DMS 273 (cell line): ENCODE measurements around the gene UBE2V1.
"Not testable (repeated sequence)": the region's sequence is repeated elsewhere in the genome, so short reads cannot be mapped to it uniquely, and the experiment has no call there.

Source experiments
- DNase-seq: peaks from one replicate; lab custom pipeline; 2025; ENCODE audit not compliant: unreplicated experiment; lab: John Stamatoyannopoulos, UW

The UBE2V1 gene

DNA sequence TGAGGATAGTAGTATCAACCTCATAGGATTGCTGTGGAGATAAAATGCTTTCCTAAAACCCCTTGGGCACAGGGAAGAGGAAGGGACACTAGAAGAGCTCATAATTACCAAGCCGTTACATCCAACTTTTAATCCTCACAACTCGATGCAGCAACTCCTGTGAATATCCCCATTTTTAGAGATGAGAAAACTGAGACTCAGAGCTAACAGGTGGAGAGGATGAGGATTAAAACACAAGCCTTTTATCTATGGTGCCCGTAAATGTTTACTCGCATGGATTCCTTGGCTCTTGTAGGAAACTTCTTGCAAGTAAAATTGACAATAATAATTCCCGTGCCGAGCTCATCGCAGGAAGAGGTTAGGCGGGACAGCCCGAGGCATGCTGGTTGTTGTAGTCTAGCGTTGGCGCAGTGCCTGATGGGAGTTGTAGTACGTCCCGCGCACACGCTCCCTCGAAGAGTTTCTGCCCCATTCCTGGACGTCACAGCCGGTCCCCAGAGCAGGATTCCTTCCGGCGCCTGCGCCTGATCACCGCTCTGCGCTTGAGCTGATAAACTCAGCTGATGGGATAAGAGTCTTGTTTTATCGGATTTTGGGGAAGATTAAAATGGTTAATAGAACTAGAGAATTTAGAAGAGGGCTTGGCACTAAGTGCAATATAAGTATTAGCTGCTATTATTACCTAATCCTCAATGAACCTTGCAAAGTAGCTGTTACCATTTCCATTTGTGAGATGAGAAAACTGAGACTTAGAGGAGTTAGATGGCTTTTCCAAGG is 2.8 kb upstream of the UBE2V1 start:
- peak; percentile 99 for DNase-seq

DNA sequence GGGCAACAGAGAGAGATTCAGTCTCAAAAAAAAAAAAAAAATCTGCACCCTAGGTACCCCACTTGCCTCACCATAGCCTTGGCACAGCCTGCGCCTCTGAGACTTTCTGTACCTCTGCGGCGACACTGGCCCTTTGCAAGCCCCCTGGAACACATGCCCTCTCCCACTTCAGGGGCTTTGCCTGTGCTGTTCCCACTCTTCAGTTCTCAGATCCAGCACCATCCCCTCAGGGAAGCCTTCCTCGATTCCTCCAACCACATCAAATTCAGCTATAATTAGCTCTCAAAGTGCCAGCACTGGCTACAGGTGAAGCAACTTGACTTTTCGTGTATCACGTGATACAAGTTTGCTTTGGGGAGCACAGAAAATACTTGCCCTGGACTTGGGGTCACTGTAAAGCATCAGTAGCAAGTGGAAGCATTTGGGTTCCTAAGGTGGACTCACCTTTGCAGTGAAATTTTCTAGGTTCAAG is 2.1 kb upstream of the UBE2V1 start:
- peak; percentile 32 for DNase-seq

- peak; percentile 17 for DNase-seq
These were observed 672 bp upstream of the UBE2V1 start for GRCh38 chr20:50113420-50114224.

DNA sequence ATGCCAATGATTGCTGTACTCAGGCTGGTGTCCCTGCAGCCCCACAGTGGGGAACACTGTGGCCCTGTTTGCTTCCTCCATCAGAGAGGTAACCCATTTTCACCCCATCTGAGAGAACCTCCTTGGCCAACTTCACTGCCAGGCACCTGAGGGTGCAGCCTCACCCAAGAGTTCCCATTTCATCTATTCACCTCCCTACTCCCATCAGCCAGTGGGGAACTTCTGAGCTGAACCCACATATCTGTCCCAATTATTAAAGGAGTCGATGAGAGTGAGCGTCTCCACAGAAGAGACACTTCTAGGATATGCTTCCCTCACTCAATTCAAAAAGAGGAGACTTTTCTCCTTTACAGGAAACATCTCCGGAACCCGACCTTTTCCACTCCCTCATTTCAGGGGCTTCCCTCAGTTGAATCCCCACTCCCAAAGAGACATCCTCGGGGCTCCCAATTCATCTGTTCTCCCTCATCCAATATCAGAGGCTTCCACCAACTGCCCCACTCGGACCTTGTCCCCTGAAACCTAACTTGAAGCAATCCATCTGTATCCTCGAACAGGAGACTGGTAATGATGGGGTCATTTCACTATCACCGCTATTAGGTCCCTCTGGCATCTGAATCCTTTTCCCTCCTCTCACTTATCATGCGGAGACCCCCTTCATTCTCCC is 988 bp downstream of the UBE2V1 start:
- DNase-seq = no peak

GRCh38 chr20:50111120-50111828 is 1.7 kb downstream of the UBE2V1 start:
- no peak for DNase-seq

DNA sequence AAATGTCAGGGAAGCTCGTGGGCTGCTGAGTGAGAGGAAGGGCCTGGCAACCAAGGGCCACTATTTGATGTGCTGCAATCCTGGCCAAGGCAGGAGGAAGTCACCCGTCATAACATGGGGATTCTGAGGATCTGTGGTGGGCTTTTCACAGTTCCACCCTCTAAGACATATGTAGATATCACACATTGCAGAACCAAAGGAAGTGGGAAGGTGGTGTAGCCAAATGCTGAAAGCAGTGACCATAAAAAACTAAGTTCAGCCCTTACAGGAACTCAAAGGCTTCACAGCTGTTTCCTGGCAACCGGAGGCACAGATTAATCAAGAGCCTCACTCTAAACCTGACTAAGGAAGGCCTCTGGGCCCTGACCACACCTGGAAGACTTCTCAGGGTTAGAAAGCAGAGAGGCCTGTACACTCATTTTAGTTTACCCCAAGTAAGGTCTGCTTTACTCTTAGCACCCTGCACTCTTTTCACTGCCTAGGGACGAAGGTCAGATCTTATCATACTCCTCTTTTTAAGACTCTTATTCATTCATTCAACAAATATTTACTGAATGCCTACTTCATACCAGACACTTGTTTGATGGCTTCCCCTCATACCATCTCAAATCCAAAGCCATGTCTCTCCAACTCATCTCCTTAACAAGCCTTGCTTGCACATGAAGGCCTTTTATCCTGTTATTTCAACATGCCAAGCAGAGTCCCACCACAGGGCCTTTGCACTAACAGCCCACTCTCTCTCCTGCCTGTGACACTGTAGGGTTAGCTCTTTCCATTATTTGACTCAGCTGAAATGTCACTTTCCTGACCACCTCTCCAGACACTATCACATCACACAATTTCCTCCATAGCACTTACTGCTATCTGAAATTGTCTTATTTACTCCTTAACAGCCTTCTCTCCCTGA is 2.6 kb downstream of the UBE2V1 start:
- DNase-seq = no peak

DNA sequence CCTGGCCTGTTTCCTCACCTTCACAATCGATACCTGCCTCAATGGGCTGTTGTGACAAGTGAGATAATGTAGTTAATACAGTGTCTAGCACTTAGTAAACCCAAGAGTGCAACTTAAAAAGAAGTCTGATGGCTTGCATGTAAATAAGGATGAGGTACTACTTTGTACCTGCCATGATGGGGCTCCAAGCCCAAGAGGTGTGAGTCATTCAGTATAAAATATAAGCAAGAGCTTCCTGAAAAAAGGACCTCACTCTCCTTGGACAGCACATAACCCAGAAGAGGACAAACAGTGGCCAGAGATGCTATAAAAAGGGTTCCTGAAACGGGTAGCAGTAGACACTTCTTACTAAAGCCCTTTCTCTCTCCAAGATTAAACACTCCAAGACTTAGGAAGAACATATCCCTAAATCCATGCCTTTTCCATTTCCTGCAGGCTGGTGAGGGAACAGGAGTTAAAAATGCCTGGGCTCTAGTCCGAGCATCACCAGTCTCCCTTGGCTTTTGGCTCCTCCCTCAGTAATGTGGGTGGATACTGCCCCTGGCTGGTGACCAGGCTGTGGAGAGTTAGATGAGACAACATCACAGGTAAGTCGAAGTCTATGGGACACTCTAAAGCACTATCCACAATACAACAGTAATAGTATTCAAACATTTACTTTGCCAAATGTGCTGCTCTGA is 4.3 kb downstream of the UBE2V1 start:
- DNase-seq = no peak

GRCh38 chr20:50107796-50108331 is 5.1 kb downstream of the UBE2V1 start:
- DNase-seq = no peak

GRCh38 chr20:50107086-50107660 is 5.8 kb downstream of the UBE2V1 start:
- DNase-seq = no peak

- not testable (repeated sequence) for DNase-seq
These were observed 6.3 kb downstream of the UBE2V1 start for GRCh38 chr20:50106669-50107068.

DNA sequence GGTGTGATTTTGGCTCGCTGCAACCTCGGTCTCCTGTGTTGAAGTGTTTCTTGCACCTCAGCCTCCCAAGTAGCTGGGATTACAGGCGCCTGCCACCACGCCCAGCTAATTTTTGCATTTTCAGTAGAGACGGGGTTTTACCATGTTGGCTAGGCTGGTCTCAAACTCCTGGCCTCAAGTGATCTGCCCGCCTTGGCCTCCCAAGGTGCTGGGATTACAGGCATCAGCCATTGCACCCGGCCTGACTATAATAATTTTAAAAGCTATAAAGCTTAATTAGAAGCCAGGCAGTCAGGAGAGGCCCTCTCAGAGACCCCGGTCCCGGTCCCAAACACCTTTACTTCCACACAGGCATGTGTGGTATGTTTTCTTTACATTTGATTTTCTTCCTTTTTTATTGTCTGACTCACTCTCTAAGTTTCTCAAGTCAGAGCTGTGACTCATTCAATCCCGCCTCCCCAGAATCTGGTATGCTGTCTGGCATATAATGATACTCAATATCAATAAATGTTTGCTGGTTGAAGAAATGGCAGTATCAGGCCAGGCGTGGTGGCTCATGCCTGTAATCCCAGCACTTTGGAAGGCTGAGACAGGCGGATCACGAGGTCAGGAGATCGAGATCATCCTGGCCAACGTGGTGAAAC is 9.4 kb downstream of the UBE2V1 start:
- not testable (repeated sequence) for DNase-seq

DNA sequence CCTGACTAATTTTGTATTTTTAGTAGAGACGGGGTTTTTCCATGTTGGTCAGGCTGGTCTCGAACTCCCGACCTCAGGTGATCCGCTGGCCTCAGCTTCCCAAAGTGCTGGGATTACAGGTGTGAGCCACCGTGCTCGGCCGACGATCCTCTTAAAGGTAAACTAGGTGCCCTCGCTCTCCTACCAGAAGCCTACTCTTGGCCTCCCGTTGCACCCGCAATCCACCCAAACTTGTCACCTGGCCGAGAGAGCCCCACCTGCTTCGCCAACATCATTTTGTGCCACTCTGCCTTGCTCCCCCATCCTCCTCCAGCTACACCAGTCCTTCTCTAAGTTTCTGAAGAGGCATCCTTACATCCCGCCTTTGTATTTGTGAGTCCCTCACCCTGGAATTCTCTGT is 10.4 kb downstream of the UBE2V1 start:
- DNase-seq = not testable (repeated sequence)

- DNase-seq = no peak
These were observed 11.1 kb downstream of the UBE2V1 start for GRCh38 chr20:50101887-50102286.

GRCh38 chr20:50101281-50101680 is 11.7 kb downstream of the UBE2V1 start:
- no peak for DNase-seq

DNA sequence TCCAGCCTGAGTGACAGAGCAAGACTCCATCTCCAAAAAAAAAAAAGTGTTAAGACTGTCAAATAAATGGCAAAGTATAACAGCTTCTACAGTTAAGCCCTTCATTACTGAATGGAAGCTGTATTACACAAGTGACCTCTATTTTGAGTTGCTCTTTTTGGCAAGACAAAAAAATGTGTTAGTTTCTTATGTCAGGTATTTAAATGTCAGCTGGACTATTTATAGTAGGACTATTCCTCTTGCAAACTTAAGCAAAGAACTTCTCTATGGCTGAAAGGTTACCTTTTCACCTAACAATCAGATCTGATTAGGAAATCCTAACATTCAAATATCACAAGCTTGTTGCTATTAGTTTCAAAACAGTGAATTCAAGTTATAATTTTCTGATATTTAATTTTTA is 12.4 kb downstream of the UBE2V1 start:
- no peak for DNase-seq

DNA sequence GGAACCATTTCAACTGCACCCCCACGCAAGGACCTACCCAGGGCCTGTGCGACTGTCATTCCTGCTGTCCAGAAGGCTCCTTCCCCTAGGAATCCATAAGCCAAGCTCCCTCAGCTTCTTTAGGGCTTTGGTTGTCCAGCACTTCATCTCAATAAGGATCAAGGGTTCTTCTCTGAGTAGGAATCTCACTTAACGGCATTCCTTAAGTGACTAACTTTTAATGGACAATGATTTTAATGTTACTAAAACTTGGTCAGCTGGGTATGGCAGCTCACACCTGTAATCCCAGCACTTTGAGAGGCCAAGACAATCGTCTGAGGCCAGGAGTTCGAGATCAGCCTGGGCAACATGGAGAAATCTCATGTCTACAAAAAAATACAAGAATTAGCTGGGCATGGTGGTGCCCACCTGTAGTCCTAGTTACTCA is 13.4 kb downstream of the UBE2V1 start:
- DNase-seq = no peak

DNA sequence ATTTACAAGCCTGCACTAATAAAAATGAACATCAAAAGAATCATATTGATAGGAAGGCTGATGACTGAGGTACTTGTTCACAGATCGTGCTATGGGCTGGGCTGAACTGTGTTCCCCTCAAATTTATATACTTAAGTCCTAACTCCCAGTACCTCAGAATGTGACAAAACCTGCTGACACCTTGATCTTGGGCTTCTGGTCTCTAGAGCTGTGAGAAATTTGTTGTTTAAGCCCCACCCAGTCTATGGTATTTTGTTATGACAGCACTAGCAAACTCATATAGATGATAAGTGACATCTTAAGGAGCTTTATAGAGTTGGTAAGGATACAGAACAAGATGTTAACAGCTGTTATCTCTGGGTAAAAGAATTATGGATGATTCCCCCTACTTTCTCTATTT is 13.8 kb downstream of the UBE2V1 start:
- no peak for DNase-seq

DNA sequence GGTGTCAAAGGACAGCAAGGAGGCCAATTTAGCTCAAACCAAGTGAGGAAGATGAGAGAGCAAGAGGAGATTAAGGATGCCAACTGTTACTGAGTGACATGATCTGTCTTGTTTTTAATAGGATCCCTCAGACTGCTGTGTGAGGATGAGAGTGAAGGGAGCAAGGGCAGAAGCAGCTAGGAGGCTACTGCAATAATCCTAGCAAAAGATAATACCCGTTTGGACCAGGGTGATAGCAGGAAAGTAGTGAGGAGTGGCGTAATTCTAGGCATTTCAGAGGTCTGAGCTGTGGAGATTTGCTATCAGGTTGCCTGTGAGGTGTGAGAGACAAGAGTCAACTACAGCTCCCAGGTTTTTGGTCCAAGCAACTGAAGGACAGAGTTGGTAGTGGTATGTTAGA is 14.7 kb downstream of the UBE2V1 start:
- DNase-seq = no peak
